ENCODE measurements around the gene DMD.
"Not testable (repeated sequence)": the region's sequence is repeated elsewhere in the genome, so short reads cannot be mapped to it uniquely, and the experiment has no call there.

Gene DMD

GRCh38 chrX:32370456-32371205 lies 840.7 kb downstream of the DMD start:
- Mint-ChIP-seq H3K9me3 (no peaks in the 10 kb centered on the region), H3K27me3 (ENCODE audit: low read depth) (no peaks in the 10 kb centered on the region), H3K4me1 (ENCODE audit: low read depth) (no peaks in the 10 kb centered on the region), H3K27ac (no peak overlapping the region), H3K4me3 (no peak overlapping the region), H3K36me3 (ENCODE audit: low read depth) (no peaks in the 10 kb centered on the region)
- DNase-seq (ENCODE audit: low spot score): no peak

- Mint-ChIP-seq H3K9me3 (no peaks in the 10 kb centered on the region), H3K27ac (no peak overlapping the region), H3K27me3 (ENCODE audit: low read depth) (no peaks in the 10 kb centered on the region), H3K4me1 (ENCODE audit: low read depth) (no peaks in the 10 kb centered on the region), H3K36me3 (ENCODE audit: low read depth) (no peaks in the 10 kb centered on the region), H3K4me3 (no peak overlapping the region)
- no peak for DNase-seq (ENCODE audit: low spot score)
These were observed 917.2 kb downstream of the DMD start for GRCh38 chrX:32293962-32294700.

GRCh38 chrX:32289356-32289755 lies 922.0 kb downstream of the DMD start:
- H3K4me3 Mint-ChIP-seq: no peak overlapping the region
- no peaks in the 10 kb centered on the region for H3K36me3 Mint-ChIP-seq (ENCODE audit: low read depth)
- no peak for DNase-seq (ENCODE audit: low spot score)
- H3K27ac Mint-ChIP-seq: no peak overlapping the region
- no peaks in the 10 kb centered on the region for H3K4me1 Mint-ChIP-seq (ENCODE audit: low read depth)
- H3K9me3 Mint-ChIP-seq: no peaks in the 10 kb centered on the region
- no peaks in the 10 kb centered on the region for H3K27me3 Mint-ChIP-seq (ENCODE audit: low read depth)

- H3K36me3 Mint-ChIP-seq (ENCODE audit: low read depth): no peaks in the 10 kb centered on the region
- H3K9me3 Mint-ChIP-seq: peaks cover 10% of the 10 kb centered on the region
- H3K27ac Mint-ChIP-seq: no peak overlapping the region
- no peaks in the 10 kb centered on the region for H3K27me3 Mint-ChIP-seq (ENCODE audit: low read depth)
- no peak overlapping the region for H3K4me3 Mint-ChIP-seq
- no peaks in the 10 kb centered on the region for H3K4me1 Mint-ChIP-seq (ENCODE audit: low read depth)
- no peak for DNase-seq (ENCODE audit: low spot score)
These were observed 929.5 kb downstream of the DMD start for GRCh38 chrX:32281853-32282252.

GRCh38 chrX:32280921-32281320 lies 930.4 kb downstream of the DMD start:
- H3K9me3 Mint-ChIP-seq: peaks cover 10% of the 10 kb centered on the region
- H3K36me3 Mint-ChIP-seq (ENCODE audit: low read depth): no peaks in the 10 kb centered on the region
- no peak overlapping the region for H3K4me3 Mint-ChIP-seq
- no peaks in the 10 kb centered on the region for H3K4me1 Mint-ChIP-seq (ENCODE audit: low read depth)
- no peak overlapping the region for H3K27ac Mint-ChIP-seq
- no peaks in the 10 kb centered on the region for H3K27me3 Mint-ChIP-seq (ENCODE audit: low read depth)
- no peak for DNase-seq (ENCODE audit: low spot score)

- no peak for DNase-seq (ENCODE audit: low spot score)
- Mint-ChIP-seq H3K27ac (no peak overlapping the region), H3K4me1 (ENCODE audit: low read depth) (no peaks in the 10 kb centered on the region), H3K9me3 (peaks cover 10% of the 10 kb centered on the region), H3K36me3 (ENCODE audit: low read depth) (no peaks in the 10 kb centered on the region), H3K27me3 (ENCODE audit: low read depth) (no peaks in the 10 kb centered on the region), H3K4me3 (no peak overlapping the region)
These were observed 930.9 kb downstream of the DMD start for GRCh38 chrX:32280489-32280888.

GRCh38 chrX:32276153-32276552 lies 935.2 kb downstream of the DMD start:
- no peaks in the 10 kb centered on the region for H3K4me1 Mint-ChIP-seq (ENCODE audit: low read depth)
- DNase-seq (ENCODE audit: low spot score): no peak
- H3K27me3 Mint-ChIP-seq (ENCODE audit: low read depth): no peaks in the 10 kb centered on the region
- H3K9me3 Mint-ChIP-seq: peaks cover 10% of the 10 kb centered on the region
- no peak overlapping the region for H3K27ac Mint-ChIP-seq
- H3K36me3 Mint-ChIP-seq (ENCODE audit: low read depth): no peaks in the 10 kb centered on the region
- no peak overlapping the region for H3K4me3 Mint-ChIP-seq

- Mint-ChIP-seq H3K4me3 (no peak overlapping the region), H3K4me1 (ENCODE audit: low read depth) (no peaks in the 10 kb centered on the region), H3K36me3 (ENCODE audit: low read depth) (no peaks in the 10 kb centered on the region), H3K27ac (no peak overlapping the region), H3K27me3 (ENCODE audit: low read depth) (no peaks in the 10 kb centered on the region), H3K9me3 (peaks cover 3% of the 10 kb centered on the region)
- DNase-seq (ENCODE audit: low spot score): no peak
These were observed 941.5 kb downstream of the DMD start for GRCh38 chrX:32269866-32270265.

- no peak overlapping the region for H3K27ac Mint-ChIP-seq
- no peak for DNase-seq (ENCODE audit: low spot score)
- no peak overlapping the region for H3K4me3 Mint-ChIP-seq
- no peaks in the 10 kb centered on the region for H3K4me1 Mint-ChIP-seq (ENCODE audit: low read depth)
- no peaks in the 10 kb centered on the region for H3K36me3 Mint-ChIP-seq (ENCODE audit: low read depth)
- peaks cover 8% of the 10 kb centered on the region for H3K9me3 Mint-ChIP-seq
- H3K27me3 Mint-ChIP-seq (ENCODE audit: low read depth): no peaks in the 10 kb centered on the region
These were observed 943.1 kb downstream of the DMD start for GRCh38 chrX:32268207-32268606.

GRCh38 chrX:32267796-32268195 lies 943.6 kb downstream of the DMD start:
- no peaks in the 10 kb centered on the region for H3K27me3 Mint-ChIP-seq (ENCODE audit: low read depth)
- peaks cover 8% of the 10 kb centered on the region for H3K9me3 Mint-ChIP-seq
- H3K36me3 Mint-ChIP-seq (ENCODE audit: low read depth): no peaks in the 10 kb centered on the region
- DNase-seq (ENCODE audit: low spot score): no peak
- H3K4me1 Mint-ChIP-seq (ENCODE audit: low read depth): no peaks in the 10 kb centered on the region
- H3K27ac Mint-ChIP-seq: no peak overlapping the region
- no peak overlapping the region for H3K4me3 Mint-ChIP-seq

GRCh38 chrX:32246675-32247074 lies 964.7 kb downstream of the DMD start:
- H3K9me3 Mint-ChIP-seq; H3K4me3 Mint-ChIP-seq; H3K36me3 Mint-ChIP-seq (ENCODE audit: low read depth); H3K4me1 Mint-ChIP-seq (ENCODE audit: low read depth); H3K27ac Mint-ChIP-seq; DNase-seq (ENCODE audit: low spot score); H3K27me3 Mint-ChIP-seq (ENCODE audit: low read depth): not testable (repeated sequence)

- no peak overlapping the region for H3K27ac Mint-ChIP-seq
- DNase-seq (ENCODE audit: low spot score): no peak
- no peaks in the 10 kb centered on the region for H3K36me3 Mint-ChIP-seq (ENCODE audit: low read depth)
- H3K27me3 Mint-ChIP-seq (ENCODE audit: low read depth): no peaks in the 10 kb centered on the region
- H3K4me3 Mint-ChIP-seq: no peak overlapping the region
- H3K9me3 Mint-ChIP-seq: peaks cover 4% of the 10 kb centered on the region
- H3K4me1 Mint-ChIP-seq (ENCODE audit: low read depth): no peaks in the 10 kb centered on the region
These were observed 1015.7 kb downstream of the DMD start for GRCh38 chrX:32195611-32196010.

GRCh38 chrX:32191316-32191715 lies 1020.0 kb downstream of the DMD start:
- no peaks in the 10 kb centered on the region for H3K27me3 Mint-ChIP-seq (ENCODE audit: low read depth)
- peaks cover 4% of the 10 kb centered on the region for H3K9me3 Mint-ChIP-seq
- DNase-seq (ENCODE audit: low spot score): no peak
- no peaks in the 10 kb centered on the region for H3K4me1 Mint-ChIP-seq (ENCODE audit: low read depth)
- H3K4me3 Mint-ChIP-seq: no peak overlapping the region
- H3K27ac Mint-ChIP-seq: no peak overlapping the region
- no peaks in the 10 kb centered on the region for H3K36me3 Mint-ChIP-seq (ENCODE audit: low read depth)

GRCh38 chrX:32185160-32185559 lies 1026.2 kb downstream of the DMD start:
- H3K27ac Mint-ChIP-seq: no peak overlapping the region
- no peak for DNase-seq (ENCODE audit: low spot score)
- H3K4me1 Mint-ChIP-seq (ENCODE audit: low read depth): no peaks in the 10 kb centered on the region
- H3K9me3 Mint-ChIP-seq: no peaks in the 10 kb centered on the region
- H3K27me3 Mint-ChIP-seq (ENCODE audit: low read depth): no peaks in the 10 kb centered on the region
- no peak overlapping the region for H3K4me3 Mint-ChIP-seq
- no peaks in the 10 kb centered on the region for H3K36me3 Mint-ChIP-seq (ENCODE audit: low read depth)

All from T-helper 2 cell treated with Interferon-gamma antibody and Interleukin-4, amounts not matched to agents 5 μg/mL and 100 μg/mL, for 36 hours (primary cell).